Stimulated activated CD4-positive, alpha-beta T cell treated with anti-CD3 and anti-CD28 coated beads, Interleukin-1b, Interleukin-23, amount 100 ng/mL, for 24 hours (primary cell): Measurements from ENCODE around the gene NAT8L.

Experiments used
- DNase-seq, 4 experiments: peaks; one replicate each; pipeline ENCODE4 v3.0.0-alpha.2; 2020; ENCODE audit warnings: low read depth in 4 of 4, low spot score in 1 of 4

Gene NAT8L

GRCh38 chr4:2044542-2045517, 14.3 kb upstream of the NAT8L start:
- DNase-seq: no peak

- no peak for DNase-seq
Observed at GRCh38 chr4:2045518-2045951, 13.6 kb upstream of the NAT8L start.

DNA sequence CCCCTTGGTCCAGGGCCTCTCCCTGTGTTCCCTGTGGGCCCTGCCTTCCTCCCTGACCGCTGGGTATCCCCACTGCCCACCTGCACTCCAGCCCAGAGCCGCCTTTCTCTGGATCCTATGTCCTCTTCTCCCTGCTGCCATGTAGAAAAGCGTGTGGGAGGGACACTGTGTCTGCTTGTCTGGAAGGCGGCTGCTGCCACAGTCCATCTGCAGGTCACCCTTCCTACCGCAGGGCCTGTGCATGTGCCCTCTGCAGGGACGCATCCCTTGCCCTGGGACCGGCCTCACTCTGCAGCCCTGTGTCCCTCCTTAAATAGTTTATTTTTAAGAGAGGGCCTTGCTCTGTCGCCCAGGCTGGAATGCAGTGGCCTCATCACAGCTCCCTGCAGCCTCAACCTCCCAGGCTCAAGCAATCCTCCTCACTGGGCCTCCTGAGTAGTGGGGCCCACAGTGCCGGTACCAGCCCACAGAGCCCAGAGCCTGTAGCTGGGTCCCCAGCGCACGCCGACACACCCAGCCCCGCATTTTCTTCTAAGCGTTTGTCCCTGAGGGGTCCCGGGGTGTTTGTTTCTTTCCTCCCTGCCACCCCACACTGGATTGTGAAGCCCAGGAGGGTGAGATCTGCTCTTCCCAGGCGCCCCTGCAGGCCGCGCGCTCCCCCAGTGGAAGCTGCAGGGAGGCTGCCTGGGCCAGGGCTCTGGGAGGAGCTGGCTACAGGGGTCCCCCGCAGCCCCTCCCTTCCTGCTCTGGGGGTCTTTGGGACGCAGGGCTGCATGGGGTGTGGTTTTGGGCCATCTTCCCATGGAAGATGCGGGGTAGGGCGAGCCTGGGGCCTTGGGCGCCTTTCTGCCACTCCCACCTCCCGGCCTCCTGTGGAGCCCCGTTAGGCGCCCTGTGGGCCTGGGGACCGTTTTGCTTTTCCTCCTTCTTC, 12.8 kb upstream of the NAT8L start:
- DNase-seq: no peak

DNA sequence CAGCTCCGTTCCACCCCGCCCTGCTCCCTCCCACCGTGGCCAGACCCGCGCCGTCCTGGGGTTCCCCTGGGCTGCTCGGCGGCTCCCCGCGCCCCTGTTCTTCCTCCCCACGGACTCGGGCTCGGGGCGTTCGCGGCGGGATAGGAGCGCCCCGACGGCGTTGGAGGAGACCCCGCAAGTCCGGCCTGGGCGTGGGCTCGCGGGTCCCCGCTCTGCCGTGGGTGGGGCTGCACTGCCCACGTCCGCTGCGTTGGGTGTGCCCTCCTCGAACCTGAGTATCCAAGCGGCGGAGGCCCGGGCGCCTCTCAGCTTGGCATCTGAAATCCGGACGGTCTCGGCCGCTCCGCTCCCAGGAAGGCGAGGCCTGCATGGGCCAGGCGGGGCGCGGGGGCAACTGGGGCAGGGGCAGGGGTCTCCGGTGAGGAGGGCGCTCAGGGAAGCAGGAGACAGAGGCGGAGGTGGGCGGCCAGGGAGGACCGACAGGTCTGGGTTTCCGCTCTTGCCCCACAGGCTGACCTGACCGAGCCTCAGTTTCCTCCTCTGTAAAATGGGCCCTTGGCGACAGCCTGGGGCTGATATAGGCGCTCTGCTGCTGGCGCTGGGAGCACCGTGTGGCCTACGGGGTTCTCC, 12.0 kb upstream of the NAT8L start:
- DNase-seq: no peak

DNA sequence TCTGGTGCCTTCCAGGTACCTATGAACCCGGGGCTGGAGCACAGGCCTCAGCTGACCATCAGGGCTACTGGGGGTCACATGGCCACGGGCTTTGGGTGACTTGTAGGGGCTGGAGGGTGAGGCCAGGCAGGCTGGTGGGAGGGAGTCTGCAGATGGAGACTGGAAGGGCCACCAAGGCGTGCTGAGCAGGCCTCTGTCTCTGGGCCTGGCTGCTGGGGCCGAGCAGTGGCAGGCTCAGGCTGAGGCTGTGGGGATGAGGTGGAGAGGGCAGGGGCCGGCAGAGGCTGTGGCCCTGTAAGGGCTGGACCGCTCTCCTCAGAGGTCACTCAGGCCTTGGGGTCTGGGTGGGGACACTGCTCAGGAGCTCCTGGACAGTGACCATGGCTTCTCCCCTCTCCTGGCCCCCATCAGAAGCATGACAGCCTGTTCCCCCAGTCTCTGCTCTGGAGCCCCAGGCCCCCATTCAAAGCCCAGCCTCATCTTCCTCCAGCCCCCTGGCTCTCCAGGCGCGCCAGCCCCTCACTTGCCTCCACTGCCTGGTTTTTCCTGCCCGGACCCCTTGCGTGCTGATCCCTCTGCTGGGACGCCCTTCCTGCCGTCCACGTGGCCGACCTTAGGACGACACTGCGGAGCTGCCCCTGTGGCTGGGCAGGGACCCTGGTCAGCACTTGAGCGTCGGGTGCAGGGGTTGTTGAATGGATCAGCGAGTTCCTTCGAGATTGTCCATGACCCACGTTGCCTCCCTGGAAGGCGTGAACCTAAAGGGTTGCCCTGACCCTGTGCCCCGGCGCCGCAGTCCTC, 11.1 kb upstream of the NAT8L start:
- no peak for DNase-seq

- no peak for DNase-seq
Observed at GRCh38 chr4:2048831-2049230, 10.3 kb upstream of the NAT8L start.

GRCh38 chr4:2049381-2049780, 9.7 kb upstream of the NAT8L start:
- no peak for DNase-seq

DNA sequence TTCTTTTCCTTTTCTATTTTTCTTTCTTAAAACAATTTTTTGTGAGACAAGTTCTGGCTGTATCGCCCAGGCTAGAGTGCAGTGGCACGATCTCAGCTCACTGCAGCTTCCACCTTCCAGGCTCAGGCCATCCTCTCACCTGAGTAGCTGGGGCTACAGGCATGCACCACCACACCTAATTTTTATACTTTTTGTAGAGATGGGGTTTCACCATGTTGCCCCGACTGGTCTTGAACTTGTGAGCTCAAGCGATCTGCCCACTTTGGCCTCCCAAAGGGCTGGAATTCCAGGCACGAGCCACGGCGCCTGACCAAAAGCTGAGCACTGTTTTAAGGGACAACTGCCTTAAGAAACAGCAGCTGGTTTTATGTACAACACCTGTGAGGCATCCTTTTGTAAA, 9.3 kb upstream of the NAT8L start:
- no peak for DNase-seq

DNA sequence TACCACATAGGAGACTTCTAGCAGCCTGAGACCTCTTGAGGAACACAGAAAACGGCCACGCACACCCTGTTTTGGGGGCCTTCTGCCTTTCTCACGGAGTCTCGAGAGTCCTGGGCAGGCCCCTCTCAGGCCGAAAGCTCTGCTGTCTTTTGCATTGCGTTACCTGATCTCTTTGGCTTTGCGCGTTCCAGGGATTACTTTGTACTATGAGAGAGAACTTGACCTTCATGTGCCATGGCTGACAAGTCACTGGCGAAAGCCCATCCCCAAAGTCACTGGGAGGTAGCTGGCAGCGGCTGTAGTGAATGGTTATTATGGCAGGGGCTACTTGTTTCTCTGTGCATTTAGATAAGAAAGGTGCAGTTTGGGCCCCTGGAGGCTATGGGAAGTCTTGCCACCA, 8.0 kb upstream of the NAT8L start:
- no peak for DNase-seq

- no peak for DNase-seq
Observed at GRCh38 chr4:2054217-2054616, 4.9 kb upstream of the NAT8L start.

- no peak for DNase-seq
Observed at GRCh38 chr4:2057382-2058065, 1.6 kb upstream of the NAT8L start.

DNA sequence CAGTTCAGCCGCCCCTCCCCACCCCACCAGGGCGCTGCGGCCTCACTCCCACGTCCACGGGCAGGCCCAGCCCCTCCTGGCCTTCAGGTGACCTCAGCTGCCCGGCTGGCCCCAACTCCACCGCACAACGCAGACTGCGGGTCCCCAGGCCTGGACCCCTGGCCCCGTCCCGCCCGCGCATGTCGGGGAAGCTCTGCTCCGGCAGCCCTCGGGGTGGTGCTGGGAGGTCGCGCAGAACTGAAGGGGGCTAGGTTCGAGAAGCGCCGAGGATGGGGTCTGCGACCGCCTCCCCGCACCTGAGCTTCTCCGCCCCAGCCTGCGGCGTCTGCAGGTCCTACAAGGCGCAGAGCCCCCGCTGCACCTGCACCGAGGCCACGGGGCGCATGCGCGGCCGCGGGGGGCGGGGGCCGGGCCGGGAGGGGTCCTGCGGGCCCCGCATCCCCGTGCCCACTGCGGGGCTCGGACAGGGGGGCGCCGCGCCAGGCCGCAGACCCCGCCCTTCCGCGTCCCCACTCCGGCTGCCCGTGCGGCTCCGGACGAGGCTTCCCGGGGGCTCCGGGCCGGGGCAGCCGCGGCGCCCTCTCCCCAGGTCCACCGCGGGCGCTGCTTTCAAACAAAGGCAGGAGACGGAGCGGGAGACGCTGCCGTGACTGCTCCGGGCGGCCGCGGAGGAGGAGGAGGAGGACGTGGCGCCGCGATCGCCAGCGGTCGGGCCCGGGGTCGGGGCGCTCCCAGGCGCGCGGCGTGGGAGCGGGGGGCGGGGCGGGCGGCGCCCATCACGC, 672 bp upstream of the NAT8L start:
- no peak for DNase-seq

DNA sequence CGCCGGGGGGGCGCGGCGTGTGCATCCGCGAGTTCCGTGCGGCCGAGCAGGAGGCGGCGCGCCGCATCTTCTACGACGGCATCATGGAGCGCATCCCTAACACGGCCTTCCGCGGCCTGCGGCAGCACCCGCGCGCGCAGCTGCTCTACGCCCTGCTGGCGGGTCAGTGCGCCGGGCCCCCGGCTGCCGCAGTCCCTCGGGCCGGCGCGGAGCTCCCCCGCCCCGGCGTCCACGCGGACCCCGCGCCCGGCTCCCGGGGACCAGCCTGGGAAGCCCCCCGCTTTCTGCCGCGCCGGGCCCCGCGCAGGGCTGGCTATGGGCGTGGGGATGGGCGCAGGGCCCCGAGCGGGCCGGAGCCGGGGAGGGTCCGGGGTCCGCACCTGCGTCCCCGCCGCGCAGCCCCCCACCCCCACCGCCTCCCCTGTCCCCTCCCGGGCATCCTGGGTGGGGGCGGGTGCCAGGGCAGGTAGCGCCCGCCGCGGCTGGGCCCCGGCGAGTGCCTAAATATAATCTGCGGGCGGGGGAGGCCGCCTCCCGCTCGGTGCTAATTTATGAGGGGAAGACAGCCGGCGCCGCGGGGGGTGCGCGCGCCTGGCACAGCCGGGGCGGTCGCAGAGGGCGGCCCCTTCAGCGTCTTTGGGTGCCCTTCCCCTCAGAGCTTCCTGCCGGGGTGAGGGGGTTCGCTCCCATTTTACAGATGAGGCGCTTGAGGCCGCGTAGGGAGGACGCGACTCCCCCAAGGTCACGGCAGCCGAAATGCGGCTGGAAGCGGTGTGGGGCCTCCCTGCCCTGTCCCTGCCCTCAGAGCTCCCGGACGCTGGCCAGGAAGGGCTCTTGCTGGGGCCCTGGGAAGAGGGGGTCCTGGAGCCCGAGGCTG, 837 bp downstream of the NAT8L start:
- DNase-seq: no peak

DNA sequence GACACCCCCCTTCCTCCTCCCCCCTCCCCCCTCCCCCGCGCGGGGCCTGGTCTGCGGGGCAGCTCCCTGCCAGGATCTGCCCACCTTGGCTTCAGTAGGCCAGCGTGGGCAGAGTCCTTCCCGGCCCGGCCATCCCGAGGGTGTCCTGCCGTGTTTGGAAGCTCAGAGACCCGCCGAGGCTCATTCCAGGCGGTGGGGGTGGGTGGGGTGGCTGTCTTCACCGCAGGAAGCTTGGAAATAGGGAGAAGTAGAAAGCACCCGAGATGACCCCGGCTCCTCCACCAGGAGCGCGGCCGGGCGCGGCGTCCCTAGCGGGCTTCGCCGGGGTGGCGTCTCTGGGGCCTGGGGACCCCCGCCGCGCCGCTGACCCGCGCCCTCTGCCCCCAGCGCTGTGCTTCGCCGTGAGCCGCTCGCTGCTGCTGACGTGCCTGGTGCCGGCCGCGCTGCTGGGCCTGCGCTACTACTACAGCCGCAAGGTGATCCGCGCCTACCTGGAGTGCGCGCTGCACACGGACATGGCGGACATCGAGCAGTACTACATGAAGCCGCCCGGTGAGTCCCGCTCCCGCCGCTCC, 1.6 kb downstream of the NAT8L start:
- no peak for DNase-seq

- no peak for DNase-seq
Observed at GRCh38 chr4:2061186-2062131, 2.3 kb downstream of the NAT8L start.

DNA sequence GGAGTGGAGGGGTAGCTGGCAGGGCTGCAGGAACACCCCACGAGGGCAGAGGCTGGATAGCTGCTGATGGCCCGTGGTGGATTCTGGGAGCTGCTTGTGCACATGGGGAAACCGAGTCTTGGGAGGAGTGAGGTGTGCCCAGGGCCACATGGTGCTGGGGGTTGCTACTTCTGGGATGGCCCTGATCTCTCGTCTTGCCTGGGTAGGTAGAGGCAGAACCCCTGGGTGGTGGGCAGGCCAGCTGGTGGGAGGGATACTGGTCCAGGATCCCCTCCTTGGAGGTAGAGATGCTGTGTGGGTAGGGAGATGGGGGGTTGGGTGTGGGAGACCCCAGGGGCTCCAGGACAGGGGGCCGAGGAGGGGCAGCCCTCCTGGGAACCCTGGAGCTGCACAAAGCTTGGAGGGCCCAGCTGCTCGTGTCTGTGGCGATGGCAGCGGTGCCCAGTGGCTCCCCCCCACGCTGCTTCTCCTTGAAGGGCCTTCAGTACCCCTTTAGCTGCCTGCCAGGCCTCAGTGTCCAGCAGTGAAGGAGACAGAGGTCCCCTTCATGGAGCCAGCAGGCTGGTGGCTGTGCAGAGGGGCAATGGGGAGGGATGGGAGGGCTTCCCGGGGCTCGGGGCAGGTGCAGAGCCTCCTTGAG, 3.2 kb downstream of the NAT8L start:
- no peak for DNase-seq
